Measurements from ENCODE around the gene LRRC3. TPM values are rescaled to one million over a fixed set of nuclear protein-coding genes. Genes with fewer than 3 reads are reported as not detected.

Gene LRRC3
- total RNA-seq, 2 donors from 2014 or later = 1.4 to 2.5 TPM

DNA sequence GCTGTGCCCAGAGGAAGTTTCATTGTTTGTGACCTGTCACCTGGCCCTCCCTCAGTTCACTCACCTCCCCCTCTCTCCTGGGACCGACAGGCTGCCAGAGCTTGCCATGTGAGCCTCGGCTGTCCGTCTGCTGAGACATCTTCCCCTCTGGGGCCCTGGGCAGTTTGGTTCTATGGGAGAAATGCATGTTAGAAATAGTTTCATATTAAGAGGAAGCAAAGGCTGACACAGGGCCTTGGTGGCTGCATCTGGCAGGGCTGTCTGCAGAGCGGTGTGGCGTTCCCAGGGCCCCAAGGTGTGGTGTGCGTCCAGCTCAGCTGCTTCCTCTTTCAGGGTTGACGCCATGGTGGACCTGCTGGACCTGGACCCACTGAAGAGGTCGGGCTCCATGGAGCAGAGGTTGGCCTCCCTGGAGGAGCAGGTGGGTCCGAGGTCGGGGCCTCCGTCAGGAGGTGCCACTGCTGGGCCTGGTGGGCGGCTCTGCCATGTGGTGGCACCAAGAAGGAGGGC is 31.9 kb upstream of the LRRC3 start:
- DNase-seq (no peak), ATAC-seq (no peak)
- intact Hi-C loops (cut with DNase I) = no loop called here

DNA sequence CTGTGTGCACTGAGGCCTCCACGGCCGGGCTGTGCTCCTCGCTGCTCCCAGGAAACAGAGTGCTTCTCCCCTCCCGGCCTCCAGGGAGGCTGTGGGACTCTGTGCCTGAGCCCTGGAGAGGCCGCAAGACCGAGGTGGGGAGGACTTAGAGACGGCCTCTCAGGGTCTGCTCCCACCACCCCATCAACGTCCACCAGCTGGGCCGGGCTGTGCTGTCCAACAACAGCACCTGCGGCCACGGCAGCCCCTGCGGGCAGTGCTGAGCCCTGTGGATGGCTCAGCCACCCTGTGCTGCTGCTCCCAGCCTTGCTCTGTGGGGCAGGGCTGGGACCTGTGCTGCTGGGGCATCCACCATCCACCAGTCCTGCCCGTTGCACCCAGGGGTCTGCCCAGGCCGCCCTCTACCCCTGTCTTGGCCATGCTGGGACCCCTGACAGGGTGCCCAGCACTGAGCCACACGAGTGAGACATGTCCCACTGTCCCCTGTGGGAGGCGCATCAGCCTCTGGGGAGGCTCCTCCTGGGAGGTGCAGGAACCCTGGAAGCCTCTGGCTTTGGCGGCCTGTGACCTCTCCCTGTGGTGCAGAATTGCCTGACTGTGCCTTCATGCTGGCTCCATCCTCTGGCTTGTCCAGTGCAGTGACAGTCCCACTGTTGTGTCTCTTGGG is 31.2 kb upstream of the LRRC3 start:
- peak in 1 of 2 donors; percentile 15 for ATAC-seq
- intact Hi-C loops (cut with DNase I) = no loop called here
- no peak for DNase-seq

DNA sequence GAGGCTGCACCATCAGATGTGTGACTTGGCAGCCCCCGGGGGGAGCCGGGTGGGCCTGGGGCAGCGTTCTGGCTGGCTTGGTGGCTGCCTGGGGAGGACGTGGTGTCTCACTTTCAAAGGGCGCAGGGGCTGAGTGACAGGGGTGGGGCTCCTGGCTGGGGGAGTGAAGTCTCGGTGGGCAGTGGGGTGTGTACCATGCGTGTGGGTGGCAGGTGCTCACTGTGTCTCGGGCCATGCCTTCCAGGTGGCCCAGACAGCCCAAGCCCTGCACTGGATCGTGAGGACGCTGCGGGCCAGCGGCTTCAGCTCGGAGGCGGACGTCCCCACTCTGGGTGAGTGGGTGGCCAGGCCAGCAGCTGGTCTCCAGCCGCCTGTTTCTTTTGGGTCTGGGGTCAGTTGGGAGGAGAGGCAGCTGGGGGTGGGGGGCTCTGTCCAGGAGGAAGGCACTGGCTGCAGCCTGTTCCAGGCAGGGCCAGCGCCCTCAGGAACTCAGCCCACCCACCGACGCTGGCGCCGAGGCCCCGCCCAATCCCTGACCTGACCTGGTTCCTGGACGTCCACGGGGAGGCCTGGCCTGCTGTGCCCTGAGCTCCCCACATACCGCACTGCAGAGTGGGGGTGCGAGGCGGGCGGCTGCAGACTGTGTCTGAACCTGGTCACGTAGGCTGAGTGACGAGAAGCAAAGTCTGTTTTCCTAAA is 30.6 kb upstream of the LRRC3 start:
- intact Hi-C loops (cut with DNase I) = no loop called here
- no peak for ATAC-seq
- DNase-seq = no peak

GRCh38 chr21:44425307-44425894 is 29.9 kb upstream of the LRRC3 start:
- intact Hi-C loops (cut with DNase I) = no loop called here
- peak; percentile 15 for DNase-seq

GRCh38 chr21:44425895-44426662 is 29.2 kb upstream of the LRRC3 start:
- peak in 1 of 2 donors; percentile 8 for ATAC-seq
- intact Hi-C loops (cut with DNase I) = no loop called here
- no peak for DNase-seq

More at GRCh38 chr21:44425307-44425894, 29.9 kb upstream of the LRRC3 start:
- no peak for ATAC-seq

- no peak for DNase-seq
- no peak for ATAC-seq
- intact Hi-C loops (cut with DNase I) = no loop called here
These were observed 28.6 kb upstream of the LRRC3 start for GRCh38 chr21:44426663-44427191.

DNA sequence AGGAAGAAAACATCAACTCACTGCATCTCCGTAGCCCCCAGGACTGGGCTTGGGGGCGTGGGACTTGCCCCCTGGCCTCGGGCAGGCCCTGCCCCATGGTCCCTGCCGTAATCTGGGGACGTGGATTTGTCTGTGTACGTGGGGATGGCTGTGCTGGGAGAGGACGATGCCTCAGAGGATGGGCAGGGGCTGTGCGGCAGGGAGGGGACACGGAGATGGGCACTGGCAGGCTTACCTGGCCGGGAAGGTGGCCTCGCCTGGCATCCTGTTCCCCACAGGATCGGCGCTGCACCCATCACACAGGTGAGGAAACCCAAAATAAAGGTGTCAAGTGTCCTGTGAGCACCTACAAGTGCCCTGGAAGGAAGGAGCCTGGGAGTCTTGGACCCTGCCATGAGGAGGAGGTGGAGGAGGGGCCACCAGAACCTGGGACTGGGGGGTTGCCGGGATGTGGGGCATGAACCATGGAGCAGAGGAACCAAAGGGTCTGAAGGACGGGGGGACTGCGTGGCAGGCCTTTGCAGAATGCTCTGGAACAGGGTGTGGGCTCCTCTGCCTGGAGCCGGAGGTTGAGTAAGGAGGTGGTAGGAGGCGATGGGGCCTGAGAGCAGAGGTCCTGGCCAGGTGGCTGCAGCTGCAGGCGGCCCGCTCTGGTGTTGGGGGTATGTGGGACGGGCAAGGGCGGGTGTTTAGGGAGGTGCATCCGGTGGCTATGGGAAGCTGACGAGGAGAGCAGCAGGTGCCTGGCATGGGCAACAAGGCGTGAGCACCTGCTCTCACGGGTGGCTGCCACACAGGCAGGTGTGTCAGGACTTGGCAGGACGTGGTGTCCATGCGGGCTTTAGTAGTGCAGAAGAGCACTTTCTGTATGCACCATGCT is 27.8 kb upstream of the LRRC3 start:
- ATAC-seq (no peak), DNase-seq (no peak)
- intact Hi-C loops (cut with DNase I) = no loop called here

DNA sequence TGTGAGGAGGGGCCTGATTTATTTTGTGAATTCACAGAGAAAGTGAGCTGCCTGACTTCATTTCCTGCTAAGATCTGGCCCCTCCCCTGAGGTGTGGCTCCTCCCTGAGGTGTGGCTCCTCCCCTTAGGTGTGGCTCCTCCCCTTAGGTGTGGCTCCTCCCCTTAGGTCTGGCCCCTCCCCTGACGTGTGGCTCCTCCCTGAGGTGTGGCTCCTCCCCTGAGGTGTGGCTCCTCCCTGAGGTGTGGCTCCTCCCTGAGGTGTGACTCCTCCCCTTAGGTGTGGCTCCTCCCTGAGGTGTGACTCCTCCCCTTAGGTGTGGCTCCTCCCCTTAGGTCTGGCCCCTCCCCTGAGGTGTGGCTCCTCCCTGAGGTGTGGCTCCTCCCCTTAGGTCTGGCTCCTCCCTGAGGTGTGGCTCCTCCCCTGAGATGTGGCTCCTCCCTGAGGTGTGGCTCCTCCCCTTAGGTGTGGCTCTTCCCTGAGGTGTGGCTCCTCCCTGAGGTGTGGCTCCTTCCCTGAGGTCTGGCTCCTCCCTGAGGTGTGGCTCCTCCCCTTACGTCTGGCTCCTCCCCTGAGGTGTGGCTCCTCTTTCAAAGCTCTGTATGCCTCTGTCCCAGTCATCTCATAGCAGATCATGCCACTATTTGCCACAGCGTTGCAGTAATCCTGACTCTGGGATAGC is 26.9 kb upstream of the LRRC3 start:
- no peak for ATAC-seq
- DNase-seq = no peak
- intact Hi-C loops (cut with DNase I) = no loop called here

- intact Hi-C loops (cut with DNase I) = loop anchor here in 1 of 2 donors (10.0 kb wide), 1 partner anchor 65 kb away; no protein-coding TSS in a partner anchor
- DNase-seq (no peak), ATAC-seq (no peak)
These were observed 25.4 kb upstream of the LRRC3 start for GRCh38 chr21:44429894-44430293.

- intact Hi-C loops (cut with DNase I) = loop anchor here in 1 of 2 donors (10.0 kb wide), 1 partner anchor 64 kb away; no protein-coding TSS in a partner anchor
- ATAC-seq (no peak), DNase-seq (no peak)
These were observed 24.0 kb upstream of the LRRC3 start for GRCh38 chr21:44431300-44431699.

DNA sequence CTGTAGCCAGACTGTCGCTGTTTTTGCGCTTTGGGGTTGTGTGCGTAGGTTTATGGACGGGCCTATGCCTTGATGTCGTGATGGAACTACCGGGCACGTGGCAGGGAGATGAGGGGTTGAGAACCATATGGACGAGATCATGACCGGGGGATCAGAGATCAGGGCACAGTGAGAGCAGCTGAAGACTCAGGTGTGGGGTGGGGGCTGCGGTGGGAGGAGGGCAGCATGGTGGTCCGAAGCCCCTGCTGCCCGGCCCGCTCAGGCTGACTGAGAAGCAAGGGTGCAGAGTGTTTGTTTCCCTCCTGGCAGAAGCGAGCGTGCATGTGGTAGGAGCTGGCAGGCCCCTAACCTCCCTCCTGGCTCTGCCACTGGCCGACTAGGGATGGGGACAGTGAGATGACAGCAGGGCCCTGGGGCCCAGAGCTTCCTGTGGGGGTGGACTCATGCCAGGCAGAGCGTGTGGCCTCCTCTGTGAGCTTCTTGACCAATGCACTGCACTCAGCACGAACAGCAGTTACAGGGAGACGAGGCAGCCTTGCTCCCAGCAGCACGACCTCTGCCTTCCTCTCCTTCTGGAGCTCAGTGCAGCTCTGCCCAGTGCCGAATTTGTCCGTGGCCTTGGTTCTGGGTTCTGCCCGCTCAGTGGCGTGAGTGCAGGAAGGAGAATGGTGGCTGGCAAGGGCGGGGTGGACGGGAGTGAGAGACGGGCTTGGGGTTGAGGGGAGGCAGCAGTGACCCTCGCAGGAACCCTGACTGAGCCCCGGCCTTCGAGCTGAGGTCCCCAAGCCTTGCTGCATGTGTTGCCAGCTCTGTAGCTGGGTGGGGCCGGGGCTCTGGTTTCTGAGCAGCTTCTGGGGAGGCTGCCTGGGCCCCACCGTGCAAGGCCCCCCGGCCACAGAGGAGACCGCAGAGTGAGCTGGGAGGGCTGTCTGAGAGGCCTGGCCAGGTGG is 22.2 kb upstream of the LRRC3 start:
- ATAC-seq = no peak
- intact Hi-C loops (cut with DNase I) = loop anchor here in 1 of 2 donors (10.0 kb wide), 1 partner anchor 62 kb away; no protein-coding TSS in a partner anchor
- no peak for DNase-seq

- DNase-seq (no peak), ATAC-seq (no peak)
- intact Hi-C loops (cut with DNase I) = loop anchor here in 1 of 2 donors (10.0 kb wide), 1 partner anchor 61 kb away; no protein-coding TSS in a partner anchor
These were observed 21.3 kb upstream of the LRRC3 start for GRCh38 chr21:44433791-44434567.

DNA sequence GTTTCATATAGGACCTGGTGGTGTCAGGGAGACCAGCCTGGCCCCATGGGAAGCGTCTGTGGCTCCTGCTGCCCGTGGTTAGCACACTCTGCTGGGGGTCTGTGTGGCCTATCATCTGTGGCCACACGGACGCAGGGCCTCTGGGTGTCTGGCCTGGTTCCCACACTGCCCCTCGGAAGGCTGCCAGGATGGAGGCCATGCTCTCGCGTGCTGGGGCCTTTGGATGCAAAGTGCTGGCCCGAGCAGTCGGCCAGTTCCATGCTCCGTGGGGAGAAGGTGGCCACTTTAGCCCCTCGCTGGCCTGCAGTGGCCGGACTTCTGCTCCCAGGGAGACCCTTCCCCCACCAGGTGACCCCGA is 20.8 kb upstream of the LRRC3 start:
- no peak for ATAC-seq
- no peak for DNase-seq
- intact Hi-C loops (cut with DNase I) = loop anchor here in 1 of 2 donors (10.0 kb wide), 1 partner anchor 60 kb away; no protein-coding TSS in a partner anchor

DNA sequence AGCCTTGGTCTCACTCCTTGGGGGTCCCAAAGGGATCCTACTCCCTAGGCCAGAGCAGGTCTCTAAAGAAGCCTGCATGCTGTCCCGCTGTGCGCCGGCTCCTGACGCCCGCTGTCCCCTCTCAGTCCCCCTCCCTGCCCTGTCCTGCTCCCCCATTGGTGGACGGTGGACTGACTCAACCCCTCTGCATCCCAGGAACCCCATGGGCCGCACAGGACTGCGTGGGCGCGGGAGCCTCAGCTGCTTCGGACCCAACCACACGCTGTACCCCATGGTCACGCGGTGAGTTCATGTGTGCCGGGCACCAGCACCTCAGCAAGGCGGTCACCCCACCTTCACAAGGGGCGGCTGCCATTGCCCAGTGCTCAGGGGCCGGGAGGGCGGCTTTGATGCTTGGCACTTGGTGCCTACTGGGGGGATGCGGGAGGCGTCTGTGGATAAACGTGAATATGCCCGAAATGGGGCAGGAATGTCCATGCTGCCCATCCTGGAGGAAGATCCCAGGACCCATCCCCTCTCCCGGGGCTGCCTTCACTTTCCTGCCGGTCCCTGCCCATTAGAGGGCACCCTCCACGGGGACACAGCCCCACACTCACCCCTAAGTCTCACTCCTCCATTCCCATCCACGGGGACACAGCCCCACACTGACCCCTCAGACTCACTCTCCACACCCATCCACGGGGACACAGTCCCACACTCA is 20.2 kb upstream of the LRRC3 start:
- ATAC-seq (no peak), DNase-seq (no peak)
- intact Hi-C loops (cut with DNase I) = loop anchor here in 1 of 2 donors (10.0 kb wide), 1 partner anchor 60 kb away; no protein-coding TSS in a partner anchor

DNA sequence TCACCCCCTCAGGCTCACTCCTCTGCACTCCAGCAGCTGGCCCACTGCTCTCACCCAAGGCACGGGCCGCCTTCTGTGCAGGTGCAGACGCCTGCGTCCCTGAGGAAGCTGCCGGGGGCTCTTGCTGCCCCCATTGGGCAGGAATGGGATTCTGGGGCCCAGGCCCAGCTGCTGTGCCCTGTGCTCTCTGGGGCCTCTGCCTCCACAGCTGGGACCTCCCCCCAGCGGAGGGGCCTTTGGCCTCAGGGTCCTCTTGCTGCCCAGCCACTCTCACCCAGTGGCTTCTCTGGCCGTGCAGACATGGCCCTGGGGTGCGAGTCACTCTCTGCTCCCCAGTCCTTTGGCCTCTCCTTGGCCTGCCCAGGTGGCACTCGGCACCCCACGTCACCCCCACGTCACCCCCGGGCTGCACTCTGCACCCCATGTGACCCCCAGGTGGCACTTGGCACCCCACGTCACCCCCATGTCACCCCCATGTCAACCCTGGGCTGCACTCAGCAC is 19.1 kb upstream of the LRRC3 start:
- ATAC-seq = no peak
- intact Hi-C loops (cut with DNase I) = loop anchor here in 1 of 2 donors (10.0 kb wide), 1 partner anchor 59 kb away; no protein-coding TSS in a partner anchor
- no peak for DNase-seq

Measured in left cardiac atrium (tissue), 4 donors.